HG03460 (cell line): ENCODE results near the gene PPID.
"Not testable (repeated sequence)": the region's sequence is repeated elsewhere in the genome, so short reads cannot be mapped to it uniquely, and the experiment has no call there.

Source experiments
- ATAC-seq: cut with Tn5 transposase; IDR thresholded peaks from one replicate; pipeline ENCODE4 v1.9.1; 2021; ENCODE audit not compliant: unreplicated experiment

PPID gene

DNA sequence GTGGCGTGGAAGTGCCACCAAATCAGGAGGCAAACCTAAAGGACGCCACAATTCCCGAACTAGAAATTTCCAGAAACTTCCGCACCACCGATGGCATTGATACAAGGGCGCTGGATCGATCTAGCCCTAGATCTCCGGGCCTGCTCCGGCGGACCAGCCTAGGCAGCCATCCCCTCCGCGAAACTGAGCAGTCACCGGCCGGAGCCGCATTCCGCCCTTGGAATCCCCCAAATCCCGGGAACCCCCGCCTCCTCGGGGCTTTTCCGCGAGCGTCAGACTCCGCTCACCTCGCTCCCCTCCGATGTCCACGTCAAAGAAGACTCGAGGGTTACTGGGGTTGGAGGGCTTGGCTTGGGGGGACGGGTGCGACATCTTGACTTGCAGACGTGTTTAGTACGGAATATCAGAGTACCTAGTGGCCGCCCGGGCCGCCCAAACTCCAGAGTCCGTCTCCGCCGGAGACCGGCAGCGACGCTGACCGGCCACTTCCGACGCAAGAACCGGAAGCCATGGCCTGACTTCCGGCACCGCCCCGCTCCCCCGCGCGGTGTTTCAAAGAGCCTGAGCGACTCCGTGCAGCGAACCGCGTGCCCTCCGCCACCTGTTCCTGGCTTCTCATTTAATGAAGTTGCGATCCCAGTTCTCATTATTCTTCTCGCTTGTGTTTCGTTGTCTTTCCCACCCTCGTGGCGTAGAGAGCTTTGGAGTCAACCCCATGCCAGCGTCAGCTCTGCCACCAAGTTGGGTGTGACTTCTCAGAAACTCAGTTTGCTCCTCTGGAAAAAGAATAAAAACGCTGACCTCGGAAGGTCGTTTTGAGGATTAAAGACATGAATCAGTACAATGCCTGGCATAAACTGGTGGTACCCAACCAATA, at the start of gene PPID:
PPID (minus strand) TSS at position 480 of the 877 bp plus-strand sequence; CDS start at position 372, 108 bp downstream.
- peak; percentile 98 for ATAC-seq

DNA sequence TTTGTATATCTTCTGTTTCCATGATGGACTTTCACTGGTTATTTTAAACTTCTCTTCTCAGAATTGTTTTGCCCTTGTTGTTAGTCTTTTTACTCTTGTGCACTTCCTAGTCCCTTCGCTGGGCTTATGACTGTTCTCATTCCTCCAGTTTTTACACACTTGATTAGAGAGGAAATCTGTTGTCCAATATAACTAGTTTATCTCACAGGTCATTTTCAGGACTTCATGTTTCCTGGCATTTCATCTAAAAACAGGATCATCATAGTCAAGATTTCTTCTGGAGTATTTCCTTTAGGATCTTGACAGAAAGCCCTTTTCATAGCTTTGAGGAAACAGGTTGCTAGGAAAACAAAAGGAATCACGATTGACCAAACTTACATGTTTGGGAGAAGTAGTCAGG, 48.6 kb upstream of the PPID start:
- ATAC-seq = no peak

DNA sequence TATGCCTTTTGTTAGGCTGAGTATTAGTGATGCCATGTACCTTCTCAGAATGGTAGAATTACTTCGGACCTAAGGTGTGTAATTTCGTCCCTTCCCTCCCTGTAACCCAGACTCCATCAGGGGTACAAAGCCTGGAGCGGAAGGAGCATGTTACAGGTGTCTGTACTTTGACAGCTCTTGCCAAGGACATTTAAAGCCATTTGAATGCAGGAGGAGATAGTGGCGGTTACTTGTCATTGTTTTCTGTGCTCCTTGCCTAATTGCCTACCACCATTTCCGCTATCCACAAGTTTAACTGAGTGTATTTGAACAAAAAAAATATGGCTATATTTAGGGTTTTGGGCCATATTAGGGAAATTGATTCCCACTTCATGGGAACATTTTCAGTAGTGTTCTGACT, 47.5 kb upstream of the PPID start:
- ATAC-seq = no peak

DNA sequence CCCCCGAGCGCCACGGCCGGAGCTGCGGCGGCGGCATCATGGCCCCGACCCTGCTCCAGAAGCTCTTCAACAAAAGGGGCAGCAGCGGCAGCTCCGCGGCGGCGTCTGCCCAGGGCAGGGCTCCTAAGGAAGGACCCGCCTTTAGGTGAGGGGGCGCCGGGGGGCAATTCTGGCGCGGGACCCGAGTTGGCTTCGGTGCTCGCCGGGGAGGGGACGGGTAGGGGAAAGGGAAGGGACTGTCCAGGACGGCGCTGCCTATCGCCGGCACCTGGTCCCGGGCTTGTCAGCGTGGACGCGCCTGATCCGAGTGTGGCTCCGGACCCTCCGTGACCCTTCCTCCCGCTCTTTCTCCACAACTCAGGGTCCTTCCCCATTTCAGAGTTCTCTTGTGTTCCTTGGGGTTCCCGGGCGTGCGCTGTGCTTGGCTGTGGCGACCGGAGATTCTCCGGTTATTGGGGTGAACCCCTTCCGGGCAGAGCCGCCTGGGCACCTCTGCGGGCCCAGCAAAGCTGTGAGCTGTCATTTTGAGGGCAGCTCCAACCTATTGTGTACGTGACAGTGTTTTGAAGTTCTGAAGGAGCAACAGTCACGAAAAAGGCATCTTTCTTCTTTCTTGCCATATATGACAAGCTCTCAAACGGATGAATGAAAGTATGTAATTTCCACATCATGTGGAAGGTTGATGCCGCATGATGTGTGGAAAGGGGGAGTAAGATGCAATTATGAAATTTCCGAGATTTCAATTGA, 46.2 kb upstream of the PPID start:
- peak; percentile 37 for ATAC-seq

DNA sequence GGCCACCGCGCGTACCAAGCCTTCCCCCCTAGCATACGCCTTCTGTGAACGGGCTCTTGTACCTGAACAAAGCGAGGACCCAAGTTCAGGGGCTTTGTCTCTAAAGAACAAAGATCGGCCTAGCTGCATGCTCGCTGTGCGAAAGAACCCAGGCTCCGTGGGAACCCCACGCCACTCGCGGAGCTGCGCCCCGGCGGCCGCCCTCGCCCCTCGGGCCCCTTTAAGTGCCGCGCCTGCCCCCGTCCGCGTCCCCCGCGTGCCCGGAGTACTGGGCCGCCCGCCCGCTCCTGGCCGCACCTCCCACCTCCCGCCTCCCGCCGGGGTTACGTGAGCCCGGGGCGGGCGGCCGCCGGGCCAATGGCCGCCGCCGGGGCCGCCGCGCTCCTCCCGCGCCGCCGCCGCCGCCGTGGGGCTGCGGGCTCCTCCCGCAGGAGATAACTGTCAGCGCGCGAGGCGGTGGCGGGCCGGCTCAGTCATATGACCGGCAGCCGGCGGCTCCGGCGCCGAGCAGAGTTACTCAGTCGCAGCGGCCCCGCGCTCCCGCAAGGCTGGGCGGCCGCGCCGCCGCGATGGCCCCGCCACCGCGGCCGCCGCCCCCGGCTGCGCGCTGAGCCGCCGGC, 45.5 kb upstream of the PPID start, which contains the start of gene FNIP2:
FNIP2 (plus strand) TSS at position 472 of the 620 bp plus-strand sequence. CDS start 187 bp downstream, outside the sequence.
- ATAC-seq = peak; percentile 79

DNA sequence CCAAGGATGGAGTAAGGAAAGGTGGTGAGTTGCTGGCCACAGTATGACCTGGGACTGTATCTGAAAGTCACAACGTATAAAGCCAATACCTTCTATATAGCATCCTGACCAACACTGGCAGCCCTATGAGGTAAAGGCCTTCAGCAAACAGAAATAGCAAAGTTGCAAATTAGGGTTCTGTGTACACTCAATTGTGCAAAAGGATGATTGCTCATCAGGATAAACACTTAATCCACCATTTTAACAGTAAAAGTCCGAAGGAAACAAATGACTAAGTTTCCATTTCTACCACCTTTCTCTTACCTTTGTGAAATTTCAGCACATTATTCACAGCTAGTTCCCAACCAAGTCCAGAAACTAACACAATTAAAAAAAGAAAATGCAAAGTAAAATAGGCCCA, 44.3 kb upstream of the PPID start:
- ATAC-seq = no peak

DNA sequence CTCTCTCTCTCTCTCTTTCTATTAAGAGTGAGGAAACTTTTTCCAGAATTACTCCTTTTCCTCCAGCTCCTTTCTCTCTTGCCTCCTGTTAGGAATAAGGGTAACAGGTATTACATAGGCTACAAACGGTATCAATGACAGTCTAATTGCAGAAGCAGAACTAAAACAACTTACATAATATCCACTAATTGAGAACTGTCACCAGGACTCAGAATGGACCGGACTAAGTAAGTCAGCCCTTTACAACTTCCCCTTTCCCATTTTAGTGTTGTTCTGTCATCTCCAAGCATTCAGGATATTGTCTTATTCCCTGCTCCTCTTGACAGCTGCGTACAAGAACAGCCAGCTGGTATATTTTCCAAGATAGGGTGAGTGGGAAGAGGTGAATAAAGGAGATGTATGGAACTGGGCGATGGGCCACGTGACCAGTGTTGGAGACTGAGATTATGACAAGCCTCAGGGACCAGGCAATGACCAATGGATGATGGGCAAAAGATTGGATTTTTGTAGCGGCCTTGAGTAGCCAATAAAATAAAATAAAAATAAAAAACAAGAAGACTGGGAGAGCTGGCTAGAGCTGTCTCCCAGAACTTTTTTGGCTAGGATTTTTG, 43.3 kb upstream of the PPID start:
- no peak for ATAC-seq

DNA sequence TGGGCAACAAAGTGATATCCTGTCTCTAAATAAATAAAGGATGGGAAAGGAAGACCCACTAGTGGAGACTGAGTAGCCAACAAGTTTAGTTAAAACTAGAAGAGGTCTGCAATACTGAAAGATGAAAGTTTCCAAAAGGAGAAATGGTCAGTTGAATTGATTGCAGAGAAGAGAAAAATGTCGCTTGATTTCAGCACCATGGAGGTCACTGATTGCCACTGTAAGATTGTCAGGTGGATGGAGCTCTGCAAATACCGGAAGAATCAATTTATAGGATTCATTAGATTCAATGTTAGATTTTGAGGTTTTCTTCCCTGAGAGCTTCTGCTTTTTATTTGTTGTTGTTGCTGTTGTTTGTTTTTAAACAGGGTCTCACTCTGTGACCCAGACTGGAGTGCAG, 40.3 kb upstream of the PPID start:
- ATAC-seq = no peak

DNA sequence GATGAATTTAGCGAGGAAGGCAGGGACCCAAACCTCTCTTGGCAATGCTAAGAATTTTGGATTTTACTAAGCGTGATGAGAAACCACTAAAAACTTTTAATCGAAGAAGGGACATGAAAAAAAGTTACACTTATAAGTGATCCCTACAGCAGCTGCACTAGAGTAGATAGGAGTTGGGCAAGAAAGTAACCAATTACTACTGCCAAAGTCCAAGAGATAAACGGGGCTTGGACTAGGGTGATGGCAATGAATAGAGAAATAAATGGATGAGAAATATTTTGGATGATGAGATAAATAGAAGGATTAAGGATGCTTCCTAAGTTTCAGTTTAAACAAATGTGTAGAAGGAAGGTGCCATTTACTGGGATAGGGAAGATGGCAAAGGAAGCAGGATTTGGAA, 39.4 kb upstream of the PPID start:
- no peak for ATAC-seq

DNA sequence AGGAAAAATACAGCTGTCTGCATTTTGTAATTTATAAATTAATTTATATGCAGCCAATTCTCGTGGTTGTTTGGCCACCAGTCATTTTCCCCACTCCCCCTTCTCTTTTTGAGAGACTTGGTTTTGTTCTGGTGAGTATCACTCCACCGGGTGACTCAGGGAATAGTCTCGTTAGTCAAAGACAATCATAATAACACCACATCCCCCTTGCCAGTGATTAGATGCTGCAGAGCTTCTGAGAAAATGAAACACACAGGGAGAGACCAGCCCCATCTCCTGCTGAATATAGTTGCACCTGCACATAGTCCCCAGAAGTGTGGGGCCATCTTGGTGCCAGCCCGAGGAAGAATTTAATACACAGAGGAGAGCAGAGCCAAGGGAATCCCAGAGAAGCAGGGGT, 37.7 kb upstream of the PPID start:
- ATAC-seq = no peak

DNA sequence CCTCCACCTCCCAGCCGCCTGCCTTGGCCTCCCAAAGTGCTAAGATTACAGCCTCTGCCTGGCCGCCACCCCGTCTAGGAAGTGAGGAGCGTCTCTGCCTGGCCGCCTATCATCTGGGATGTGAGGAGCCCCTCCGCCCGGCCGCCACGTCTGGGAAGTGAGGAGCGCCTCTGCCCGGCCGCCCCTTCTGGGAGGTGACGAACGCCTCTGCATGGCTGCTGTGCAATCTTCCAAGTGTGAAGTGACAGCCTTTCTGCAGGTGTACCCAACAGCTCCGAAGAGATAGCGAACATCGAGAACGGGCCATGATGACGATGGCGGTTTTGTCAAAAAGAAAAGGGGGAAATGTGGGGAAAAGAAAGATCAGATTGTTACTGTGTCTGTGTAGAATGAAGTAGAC, 36.3 kb upstream of the PPID start:
- ATAC-seq = not testable (repeated sequence)

DNA sequence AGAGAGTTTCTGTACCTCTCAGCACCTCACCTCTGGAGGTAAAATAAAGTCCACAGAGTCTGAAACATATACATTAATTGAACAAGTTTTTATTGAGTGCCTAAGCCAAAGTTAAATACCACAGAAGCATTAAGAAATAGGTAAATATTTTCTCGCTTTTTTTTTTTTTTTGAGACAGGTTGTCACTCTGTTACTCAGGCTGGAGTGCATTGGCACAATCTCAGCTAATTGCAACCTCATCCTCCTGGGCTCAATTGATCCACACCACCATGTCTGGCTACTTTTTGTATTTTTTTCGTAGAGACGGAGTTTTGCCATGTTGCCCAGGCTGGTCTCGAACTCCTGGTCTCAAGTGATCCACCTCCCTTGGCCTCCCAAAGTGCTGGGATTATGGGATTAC, 35.5 kb upstream of the PPID start:
- ATAC-seq = no peak

DNA sequence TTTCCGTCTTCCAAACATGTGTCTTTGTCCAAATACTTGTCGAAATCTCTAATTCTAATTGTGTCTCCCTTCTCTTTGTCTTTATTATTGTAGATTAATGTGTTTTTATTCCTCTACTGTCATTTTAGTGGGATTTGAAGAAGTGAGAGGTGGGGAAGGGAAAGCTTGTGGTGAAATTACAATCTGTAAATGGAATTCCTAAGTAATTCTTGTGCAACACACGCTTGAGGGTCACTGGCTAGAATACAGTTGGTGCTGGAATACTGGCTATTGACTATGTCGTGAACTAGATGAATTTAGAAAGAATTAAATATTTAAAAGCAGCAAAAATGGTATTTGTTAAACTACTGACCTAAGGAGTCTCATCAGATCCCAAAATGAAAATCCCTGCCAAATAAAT, 34.9 kb upstream of the PPID start:
- ATAC-seq = no peak

DNA sequence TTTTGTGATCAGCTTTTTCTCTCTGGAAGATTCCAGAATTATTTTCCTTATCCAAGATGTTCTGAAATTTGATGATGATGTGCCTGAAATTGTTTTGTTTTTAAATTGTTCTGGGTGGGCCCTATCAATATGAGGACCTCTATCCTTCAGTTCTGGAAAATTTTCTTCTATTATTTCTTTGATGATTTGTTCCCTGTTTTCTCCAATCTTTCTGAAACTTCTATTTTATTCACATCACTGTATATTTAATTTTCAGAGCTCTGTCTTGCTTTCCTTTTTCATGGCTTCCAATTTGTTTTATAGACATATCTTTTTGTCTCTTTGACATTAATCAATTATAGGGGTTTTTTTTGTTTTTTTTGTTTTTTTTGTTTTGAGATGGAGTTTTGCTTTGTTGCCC, 33.4 kb upstream of the PPID start:
- no peak for ATAC-seq

DNA sequence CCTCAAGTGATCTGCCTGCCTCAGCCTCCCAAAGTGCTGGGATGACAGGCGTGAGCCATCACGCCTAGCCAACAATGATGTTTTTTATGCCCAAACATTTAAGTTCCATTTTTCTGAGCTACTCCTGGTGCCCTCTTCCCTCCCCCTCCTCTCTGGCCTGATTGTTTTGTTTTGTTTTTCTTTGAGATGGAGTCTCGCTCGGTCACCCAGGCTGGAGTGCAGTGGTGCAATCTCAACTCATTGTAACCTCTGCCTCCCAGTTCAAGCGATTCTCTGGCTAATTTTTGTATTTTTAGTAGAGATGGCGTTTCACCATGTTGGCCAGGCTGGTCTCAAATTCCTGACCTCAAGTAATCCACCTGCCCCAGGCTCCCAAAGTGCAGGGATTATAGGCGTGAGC, 32.6 kb upstream of the PPID start:
- not testable (repeated sequence) for ATAC-seq

DNA sequence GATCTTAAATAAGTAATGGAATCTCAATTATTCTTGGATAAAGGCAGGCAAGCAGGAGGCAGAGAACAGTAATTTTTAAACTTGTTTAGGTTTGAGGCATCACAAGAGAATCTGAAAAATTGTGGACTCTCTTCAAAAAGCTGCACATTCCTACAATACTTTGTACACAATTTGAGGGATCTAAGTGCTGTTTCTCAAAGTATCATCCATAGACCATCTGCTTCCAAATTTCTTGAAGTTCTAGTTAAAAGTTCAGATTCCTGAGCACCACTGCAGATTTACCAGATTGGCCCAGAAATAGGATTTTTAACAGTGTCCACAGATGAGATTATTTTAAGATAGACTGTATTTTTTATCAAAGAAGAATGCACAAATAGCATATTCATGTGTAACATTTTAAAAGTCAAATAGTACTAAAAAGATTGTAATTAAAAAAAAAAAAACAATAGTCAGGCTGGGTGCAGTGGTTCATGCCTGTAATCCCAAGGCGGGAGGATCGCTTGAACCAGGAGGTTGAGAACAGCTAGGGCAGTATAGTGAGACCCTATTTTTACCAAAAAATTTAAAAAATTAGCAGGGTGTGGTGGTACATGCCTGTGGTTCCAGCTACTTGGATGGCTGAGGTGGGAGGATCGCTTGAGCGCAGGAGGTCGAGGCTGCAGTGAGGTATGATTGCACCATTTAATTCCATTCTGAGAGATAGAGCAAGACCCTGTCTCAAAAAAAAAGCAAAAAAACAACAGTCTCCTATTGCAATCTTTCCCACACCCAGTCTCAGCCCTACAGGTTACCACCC, 31.4 kb upstream of the PPID start:
- ATAC-seq = no peak

DNA sequence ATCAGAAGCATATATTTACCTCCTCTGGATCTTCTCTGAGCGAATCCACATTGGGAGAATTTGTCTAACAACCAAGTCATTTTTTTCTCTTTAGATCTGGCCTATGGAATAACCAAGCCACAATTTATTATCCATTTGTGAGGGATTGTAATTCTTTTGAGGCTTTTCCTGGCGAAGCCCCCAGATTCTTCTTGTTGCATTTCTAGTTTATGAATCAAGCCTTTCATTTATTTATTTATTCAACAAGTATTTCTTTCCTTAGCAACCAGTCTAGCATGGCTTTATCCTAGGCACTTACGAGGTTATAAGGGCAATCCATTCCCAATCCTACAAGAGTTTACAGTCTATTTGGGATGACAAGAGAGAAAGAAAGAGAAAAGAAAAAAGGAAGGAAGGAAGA, 27.2 kb upstream of the PPID start:
- no peak for ATAC-seq

DNA sequence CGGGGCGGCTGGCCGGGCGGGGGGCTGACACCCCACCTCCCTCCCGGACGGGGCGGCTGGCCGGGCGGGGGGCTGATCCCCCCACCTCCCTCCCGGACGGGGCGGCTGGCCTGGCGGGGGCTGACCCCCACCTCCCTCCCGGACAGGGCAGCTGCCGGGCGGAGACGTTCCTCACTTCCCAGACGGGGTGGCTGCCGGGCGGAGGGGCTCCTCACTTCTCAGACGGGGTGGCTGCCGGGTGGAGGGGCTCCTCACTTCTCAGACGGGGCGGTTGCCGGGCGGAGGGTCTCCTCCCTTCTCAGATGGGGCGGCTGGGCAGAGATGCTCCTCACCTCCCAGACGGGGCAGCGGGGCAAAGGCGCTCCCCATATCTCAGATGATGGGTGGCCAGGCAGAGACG, 23.3 kb upstream of the PPID start:
- not testable (repeated sequence) for ATAC-seq

DNA sequence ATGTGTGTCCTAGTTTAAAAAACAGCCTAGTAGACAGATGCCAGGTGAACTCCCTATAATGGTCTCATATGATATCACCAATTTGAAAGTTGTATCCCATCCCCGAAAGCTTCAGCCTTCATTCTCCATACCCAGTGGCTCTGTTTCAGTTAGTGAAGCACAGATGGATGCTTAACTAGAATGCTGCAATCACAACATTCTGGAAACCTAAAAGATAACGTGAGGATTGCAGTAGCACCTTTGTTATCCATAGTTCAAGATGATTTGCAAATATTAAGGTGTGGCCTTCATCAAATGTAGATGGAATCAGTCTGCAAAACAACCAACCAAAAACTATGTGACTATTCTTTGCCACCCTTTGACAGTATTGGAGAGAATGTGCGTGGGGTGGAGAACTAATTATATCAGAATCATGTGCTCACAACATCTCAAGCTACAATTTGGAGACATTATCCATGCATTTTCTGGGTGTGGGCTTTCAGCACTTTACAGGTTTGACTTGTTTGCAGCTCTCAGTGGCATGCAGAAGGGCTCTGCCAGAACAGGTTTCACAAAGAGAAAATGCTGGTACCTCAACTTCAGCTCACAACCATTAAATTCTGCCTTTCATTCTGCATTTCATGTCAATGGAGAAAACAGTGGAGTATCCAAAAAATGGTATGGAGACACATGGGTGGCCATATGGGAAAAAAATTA, 18.3 kb upstream of the PPID start:
- ATAC-seq = no peak

DNA sequence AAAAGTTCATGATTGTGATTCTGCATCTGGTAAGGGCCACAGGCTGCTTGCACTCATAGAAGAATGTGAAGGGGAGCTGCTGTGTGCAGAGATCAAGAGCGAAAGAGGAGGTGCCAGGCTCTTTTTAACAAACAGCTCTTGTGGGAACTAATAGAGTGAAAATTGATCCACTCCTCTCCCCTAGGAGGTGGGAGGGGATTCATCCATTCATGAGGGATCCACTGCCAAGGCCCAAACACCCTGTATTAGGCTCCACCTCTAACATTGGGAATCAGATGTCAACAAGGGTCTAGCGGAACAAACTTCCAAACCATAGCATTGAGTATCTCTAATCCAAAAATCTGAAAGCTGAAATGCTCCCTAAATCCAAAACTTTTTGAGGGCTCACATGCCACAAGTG, 16.4 kb upstream of the PPID start:
- no peak for ATAC-seq
